ENCODE data around the gene PKD2L2.
A peak's percentile ranks its signal among the peaks of the same experiment; 100 is the strongest.
"Not testable (repeated sequence)": the region's sequence is repeated elsewhere in the genome, so short reads cannot be mapped to it uniquely, and the experiment has no call there.

Gene PKD2L2

DNA sequence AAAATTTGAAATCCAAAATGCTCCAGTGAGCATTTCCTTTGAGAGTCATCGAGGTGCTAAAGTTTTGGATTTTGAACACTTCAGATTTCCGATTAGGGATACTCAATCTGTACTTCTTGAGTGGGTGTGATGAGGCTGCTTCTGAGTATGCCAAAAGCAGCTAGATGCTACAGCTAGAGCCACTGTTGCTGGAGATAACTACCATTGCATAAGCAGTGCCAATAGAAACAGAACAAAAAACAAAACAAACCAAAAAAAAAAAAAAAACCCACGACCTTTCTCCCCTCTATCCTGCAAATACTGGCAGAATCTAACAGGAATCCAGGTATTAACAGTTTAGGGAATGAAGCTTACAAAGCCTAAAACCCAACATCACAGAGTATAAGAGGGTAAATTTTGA lies 43.5 kb downstream of the PKD2L2 start:
- Histone ChIP-seq H3K27ac (ENCODE audit: low read depth, low read length) (no peak overlapping the region), H3K27me3 (ENCODE audit: insufficient read depth, low read length) (no peaks in the 10 kb centered on the region)

DNA sequence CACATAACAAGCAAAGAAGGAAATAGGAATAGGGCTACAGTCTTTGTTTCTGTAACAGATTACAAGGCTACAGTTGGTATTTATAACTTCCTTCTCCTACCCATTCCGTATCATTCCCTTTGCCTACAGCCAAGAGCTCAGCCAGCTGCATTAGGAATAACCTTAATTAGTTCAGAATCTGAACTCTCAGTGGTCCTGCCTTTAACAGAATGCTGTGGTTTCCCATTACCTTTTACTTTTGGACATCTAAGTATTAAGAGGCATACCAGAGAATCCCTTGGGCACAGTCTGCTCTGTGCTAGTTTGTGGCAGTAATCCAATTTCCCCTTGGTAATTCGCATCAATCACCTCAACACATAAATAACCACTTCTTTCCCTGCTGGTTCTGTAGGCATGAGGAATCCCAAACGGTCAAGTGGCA lies 44.2 kb downstream of the PKD2L2 start:
- no peaks in the 10 kb centered on the region for H3K79me2 ChIP-seq (ENCODE audit: control insufficient read depth, insufficient read depth, low read length, unreplicated experiment)
- H2AFZ ChIP-seq (ENCODE audit: low read length, unreplicated experiment), result no peak overlapping the region
- H3K4me3 ChIP-seq (ENCODE audit: low read depth, low read length), result no peak overlapping the region
- H3K4me1 ChIP-seq (ENCODE audit: control insufficient read depth, insufficient read depth, low read length, unreplicated experiment), result peaks cover 5% of the 10 kb centered on the region
- no peak overlapping the region for H3K27ac ChIP-seq (ENCODE audit: low read depth, low read length)
- H3K27me3 ChIP-seq (ENCODE audit: insufficient read depth, low read length), result no peaks in the 10 kb centered on the region
- H3K36me3 ChIP-seq (ENCODE audit: insufficient read depth, low read length), result no peaks in the 10 kb centered on the region

More for the DNA sequence above, 43.5 kb downstream of the PKD2L2 start:
- no peak overlapping the region for H3K4me3 ChIP-seq (ENCODE audit: low read depth, low read length)
- H3K79me2 ChIP-seq (ENCODE audit: control insufficient read depth, insufficient read depth, low read length, unreplicated experiment), result no peaks in the 10 kb centered on the region
- H2AFZ ChIP-seq (ENCODE audit: low read length, unreplicated experiment), result no peak overlapping the region
- H3K36me3 ChIP-seq (ENCODE audit: insufficient read depth, low read length), result no peaks in the 10 kb centered on the region
- H3K4me1 ChIP-seq (ENCODE audit: control insufficient read depth, insufficient read depth, low read length, unreplicated experiment), result peaks cover 5% of the 10 kb centered on the region

DNA sequence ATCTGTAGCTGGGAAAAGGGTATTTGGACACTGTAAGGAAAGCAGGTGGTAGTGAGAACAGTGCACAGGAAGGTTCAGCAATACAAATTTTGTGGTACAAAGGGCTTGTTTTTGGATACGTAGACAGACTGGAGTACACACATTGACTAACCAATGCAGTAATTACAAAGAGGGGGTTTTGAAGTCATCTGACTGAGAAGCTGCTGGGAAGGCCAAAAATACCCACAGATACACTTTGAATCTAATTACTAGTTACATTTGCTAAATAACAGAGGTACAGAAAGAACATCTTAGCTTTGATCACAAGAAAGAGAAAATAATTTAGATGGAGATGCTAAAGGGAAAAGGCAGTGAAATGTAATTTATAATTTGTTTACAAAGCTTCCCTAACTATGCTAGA lies 45.9 kb downstream of the PKD2L2 start:
- Histone ChIP-seq H3K79me2 (ENCODE audit: control insufficient read depth, insufficient read depth, low read length, unreplicated experiment) (no peaks in the 10 kb centered on the region), H3K4me1 (ENCODE audit: control insufficient read depth, insufficient read depth, low read length, unreplicated experiment) (peaks cover 5% of the 10 kb centered on the region), H3K36me3 (ENCODE audit: insufficient read depth, low read length) (peaks cover 12% of the 10 kb centered on the region), H2AFZ (ENCODE audit: low read length, unreplicated experiment) (no peak overlapping the region), H3K27ac (ENCODE audit: low read depth, low read length) (no peak overlapping the region), H3K27me3 (ENCODE audit: insufficient read depth, low read length) (no peaks in the 10 kb centered on the region), H3K4me3 (ENCODE audit: low read depth, low read length) (no peak overlapping the region)

DNA sequence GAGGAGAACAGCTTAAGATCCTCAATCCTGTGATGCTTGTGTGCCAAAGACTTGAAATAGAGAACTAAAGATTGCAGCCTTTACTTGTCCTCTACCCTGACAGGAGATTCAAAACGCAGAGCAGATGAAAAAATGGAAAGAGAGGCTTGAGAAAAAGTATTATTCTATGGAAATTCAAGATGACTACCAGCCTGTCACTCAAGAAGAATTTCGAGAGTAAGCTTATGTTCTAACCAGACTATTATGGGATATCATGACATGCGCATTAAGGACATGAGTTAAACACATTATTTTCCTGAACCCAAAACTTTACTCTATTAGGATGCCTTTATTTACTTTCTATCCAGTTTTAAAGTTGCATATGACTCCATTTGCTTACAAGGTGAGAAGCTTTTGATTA lies 46.4 kb downstream of the PKD2L2 start:
- Histone ChIP-seq H3K4me3 (ENCODE audit: low read depth, low read length) (no peak overlapping the region), H3K4me1 (ENCODE audit: control insufficient read depth, insufficient read depth, low read length, unreplicated experiment) (peaks cover 5% of the 10 kb centered on the region), H3K27me3 (ENCODE audit: insufficient read depth, low read length) (no peaks in the 10 kb centered on the region), H3K27ac (ENCODE audit: low read depth, low read length) (no peak overlapping the region), H3K36me3 (ENCODE audit: insufficient read depth, low read length) (peaks cover 12% of the 10 kb centered on the region), H3K79me2 (ENCODE audit: control insufficient read depth, insufficient read depth, low read length, unreplicated experiment) (no peaks in the 10 kb centered on the region), H2AFZ (ENCODE audit: low read length, unreplicated experiment) (no peak overlapping the region)

DNA sequence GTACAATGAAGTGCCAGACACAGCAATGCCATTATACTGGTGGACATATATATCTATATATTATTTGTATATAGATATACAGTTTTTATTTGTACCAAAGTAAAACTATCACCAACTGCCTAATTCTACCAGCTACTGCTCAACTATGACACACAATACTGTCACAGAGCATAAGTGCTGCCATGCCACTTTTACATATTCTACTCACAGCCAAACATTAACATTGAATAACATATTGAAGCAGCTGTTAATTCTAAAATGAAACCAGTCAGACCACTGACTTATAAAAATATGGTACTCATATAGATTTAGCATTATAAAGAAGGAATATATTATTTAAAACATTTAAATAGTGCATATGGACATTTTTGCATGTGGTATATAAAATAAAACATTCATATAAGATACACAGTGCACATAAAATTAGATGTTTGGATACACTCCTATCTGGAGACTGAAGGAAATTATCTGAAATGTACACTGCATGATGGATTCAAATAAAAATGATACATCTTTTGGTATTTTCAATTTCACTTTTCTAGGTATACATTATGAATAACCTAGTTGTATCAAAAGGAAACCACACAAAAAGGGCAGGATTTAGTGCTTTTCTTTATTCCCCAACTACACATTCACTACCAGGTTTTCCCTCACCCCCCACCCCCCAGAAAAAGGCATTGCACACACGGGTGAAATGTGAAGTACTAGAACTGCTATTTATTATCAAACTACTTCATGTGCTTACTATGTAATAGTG lies 48.9 kb downstream of the PKD2L2 start:
- no peak overlapping the region for H2AFZ ChIP-seq (ENCODE audit: low read length, unreplicated experiment)
- no peak overlapping the region for H3K27ac ChIP-seq (ENCODE audit: low read depth, low read length)
- H3K4me3 ChIP-seq (ENCODE audit: low read depth, low read length), result no peak overlapping the region
- H3K27me3 ChIP-seq (ENCODE audit: insufficient read depth, low read length), result no peaks in the 10 kb centered on the region
- H3K36me3 ChIP-seq (ENCODE audit: insufficient read depth, low read length), result peaks cover 25% of the 10 kb centered on the region
- H3K4me1 ChIP-seq (ENCODE audit: control insufficient read depth, insufficient read depth, low read length, unreplicated experiment), result peaks cover 4% of the 10 kb centered on the region
- no peaks in the 10 kb centered on the region for H3K79me2 ChIP-seq (ENCODE audit: control insufficient read depth, insufficient read depth, low read length, unreplicated experiment)

DNA sequence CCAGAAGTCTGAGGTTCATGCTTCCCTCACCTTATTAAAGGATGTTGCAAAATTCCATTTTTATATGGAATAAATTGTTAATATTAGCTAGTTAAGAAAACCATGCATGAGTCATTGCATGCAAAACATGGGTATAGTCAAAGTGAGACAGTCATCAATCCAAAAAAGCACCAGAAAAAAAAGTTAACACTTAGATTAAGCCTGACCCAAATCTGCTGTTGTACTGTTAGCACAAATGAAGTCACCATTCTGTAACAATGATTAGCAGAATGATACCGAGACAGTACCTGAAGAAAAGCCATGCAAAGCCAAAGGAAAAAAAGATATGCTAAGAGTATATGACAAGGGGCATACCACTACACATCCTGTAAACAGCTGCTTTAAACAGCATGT lies 49.5 kb downstream of the PKD2L2 start:
- H3K27me3 ChIP-seq (ENCODE audit: insufficient read depth, low read length), result no peaks in the 10 kb centered on the region
- peaks cover 25% of the 10 kb centered on the region for H3K36me3 ChIP-seq (ENCODE audit: insufficient read depth, low read length)
- H3K27ac ChIP-seq (ENCODE audit: low read depth, low read length), result no peak overlapping the region
- H3K4me3 ChIP-seq (ENCODE audit: low read depth, low read length), result no peak overlapping the region
- H3K4me1 ChIP-seq (ENCODE audit: control insufficient read depth, insufficient read depth, low read length, unreplicated experiment), result no peaks in the 10 kb centered on the region
- no peaks in the 10 kb centered on the region for H3K79me2 ChIP-seq (ENCODE audit: control insufficient read depth, insufficient read depth, low read length, unreplicated experiment)
- no peak overlapping the region for H2AFZ ChIP-seq (ENCODE audit: low read length, unreplicated experiment)

DNA sequence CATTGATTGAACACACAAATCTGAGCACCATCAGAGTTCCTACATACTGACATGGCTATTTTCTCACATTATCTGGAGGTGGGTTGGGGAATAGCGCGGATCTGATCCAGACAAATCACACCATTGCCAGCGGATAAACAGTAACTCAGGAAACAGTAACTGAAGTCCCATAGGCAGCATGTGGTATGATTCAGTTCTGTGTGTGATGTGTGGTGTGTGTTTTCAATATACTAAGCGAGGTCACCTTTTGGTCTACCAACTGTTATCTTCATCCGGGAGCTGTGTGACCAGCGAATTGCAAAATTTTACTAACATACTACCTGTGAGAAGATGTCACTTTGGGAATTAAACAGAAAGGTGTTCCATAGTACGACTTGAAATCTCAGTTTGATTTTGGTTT lies 50.1 kb downstream of the PKD2L2 start:
- no peak overlapping the region for H3K27ac ChIP-seq (ENCODE audit: low read depth, low read length)
- no peak overlapping the region for H3K4me3 ChIP-seq (ENCODE audit: low read depth, low read length)
- H3K36me3 ChIP-seq (ENCODE audit: insufficient read depth, low read length), result peaks cover 30% of the 10 kb centered on the region
- no peaks in the 10 kb centered on the region for H3K79me2 ChIP-seq (ENCODE audit: control insufficient read depth, insufficient read depth, low read length, unreplicated experiment)
- H3K4me1 ChIP-seq (ENCODE audit: control insufficient read depth, insufficient read depth, low read length, unreplicated experiment), result no peaks in the 10 kb centered on the region
- no peak overlapping the region for H2AFZ ChIP-seq (ENCODE audit: low read length, unreplicated experiment)
- no peaks in the 10 kb centered on the region for H3K27me3 ChIP-seq (ENCODE audit: insufficient read depth, low read length)

DNA sequence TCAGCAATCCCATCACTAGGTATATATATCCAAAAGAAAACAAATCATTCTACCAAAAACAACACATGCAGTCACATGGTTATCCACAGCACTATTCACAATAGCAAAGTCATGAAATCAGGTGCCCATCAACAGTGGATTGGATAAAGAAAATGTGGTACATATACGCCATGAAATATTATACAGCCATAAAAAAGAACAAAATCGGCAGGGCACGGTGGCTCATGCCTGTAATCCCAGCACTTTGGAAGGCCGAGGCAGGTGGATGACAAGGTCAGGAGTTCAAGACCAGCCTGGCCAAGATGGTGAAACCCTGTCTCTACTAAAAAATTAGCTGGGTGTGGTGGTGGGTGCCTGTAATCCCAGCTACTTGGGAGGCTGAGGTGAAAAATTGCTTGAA lies 55.0 kb downstream of the PKD2L2 start:
- H3K4me3 ChIP-seq (ENCODE audit: low read depth, low read length); H3K79me2 ChIP-seq (ENCODE audit: control insufficient read depth, insufficient read depth, low read length, unreplicated experiment); H3K4me1 ChIP-seq (ENCODE audit: control insufficient read depth, insufficient read depth, low read length, unreplicated experiment); H3K27me3 ChIP-seq (ENCODE audit: insufficient read depth, low read length); H3K27ac ChIP-seq (ENCODE audit: low read depth, low read length); H2AFZ ChIP-seq (ENCODE audit: low read length, unreplicated experiment): not testable (repeated sequence)
- peaks cover 56% of the 10 kb centered on the region for H3K36me3 ChIP-seq (ENCODE audit: insufficient read depth, low read length)

DNA sequence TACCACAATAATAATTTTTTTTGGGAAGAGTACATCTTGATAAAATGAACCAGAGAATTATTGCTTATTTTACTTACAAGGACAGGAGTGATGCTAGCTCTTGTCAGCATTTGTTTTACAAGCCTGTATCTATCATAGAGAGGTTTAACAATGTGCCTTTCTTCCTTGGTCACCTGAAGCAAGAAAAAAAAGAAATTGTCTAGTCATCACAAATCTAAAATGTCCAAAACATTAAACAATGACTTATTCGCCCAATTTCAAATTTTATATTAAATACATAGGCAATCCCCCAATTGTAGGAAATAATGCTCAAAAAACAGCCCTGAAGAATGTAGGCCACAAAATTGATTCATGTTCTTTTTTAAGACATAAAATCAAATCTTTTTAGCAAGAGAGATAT lies 56.6 kb downstream of the PKD2L2 start:
- Histone ChIP-seq H3K27ac (ENCODE audit: low read depth, low read length) (no peak overlapping the region), H3K36me3 (ENCODE audit: insufficient read depth, low read length) (peaks cover 49% of the 10 kb centered on the region), H2AFZ (ENCODE audit: low read length, unreplicated experiment) (no peak overlapping the region), H3K27me3 (ENCODE audit: insufficient read depth, low read length) (no peaks in the 10 kb centered on the region), H3K4me1 (ENCODE audit: control insufficient read depth, insufficient read depth, low read length, unreplicated experiment) (no peaks in the 10 kb centered on the region), H3K79me2 (ENCODE audit: control insufficient read depth, insufficient read depth, low read length, unreplicated experiment) (no peaks in the 10 kb centered on the region), H3K4me3 (ENCODE audit: low read depth, low read length) (no peak overlapping the region)

DNA sequence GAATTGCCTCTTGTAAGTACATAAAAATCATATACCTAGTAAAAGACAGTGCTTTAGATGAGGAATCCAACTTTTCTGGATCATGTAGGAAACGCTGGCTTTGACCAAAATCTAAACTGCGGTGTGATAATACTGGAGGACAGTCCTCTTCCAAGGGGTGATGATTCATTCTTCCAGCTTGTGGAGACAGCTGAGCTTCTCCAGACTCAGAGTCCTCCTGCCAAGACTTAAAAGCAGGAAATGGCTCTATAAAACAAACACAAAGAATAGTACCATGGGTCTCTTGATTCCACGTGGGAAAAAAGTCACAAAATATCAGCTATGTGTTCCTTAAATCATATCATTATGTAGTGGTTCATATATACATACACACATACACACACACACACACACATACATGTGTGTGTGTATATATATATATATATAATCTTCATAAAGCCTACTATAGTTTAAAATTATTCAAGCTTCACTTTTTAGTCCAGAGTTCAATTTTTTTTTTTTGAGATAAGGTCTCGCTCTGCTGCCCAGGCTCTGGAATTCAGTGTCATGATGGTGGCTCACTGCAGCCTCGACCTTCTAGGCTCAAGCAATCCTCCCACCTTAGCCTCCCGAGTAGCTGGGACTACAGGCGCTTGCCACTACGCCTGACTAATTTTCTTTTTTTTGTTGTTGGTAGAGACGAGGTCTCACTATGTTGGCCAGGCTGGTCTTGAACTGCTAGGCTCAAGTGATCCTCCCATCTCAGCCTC lies 65.0 kb downstream of the PKD2L2 start:
- peaks cover 15% of the 10 kb centered on the region for H3K4me1 ChIP-seq (ENCODE audit: control insufficient read depth, insufficient read depth, low read length, unreplicated experiment)
- no peaks in the 10 kb centered on the region for H3K27me3 ChIP-seq (ENCODE audit: insufficient read depth, low read length)
- peaks cover 18% of the 10 kb centered on the region for H3K36me3 ChIP-seq (ENCODE audit: insufficient read depth, low read length)
- H3K79me2 ChIP-seq (ENCODE audit: control insufficient read depth, insufficient read depth, low read length, unreplicated experiment), result no peaks in the 10 kb centered on the region
- peak overlapping the region; percentile 50 for H3K27ac ChIP-seq (ENCODE audit: low read depth, low read length)
- no peak overlapping the region for H2AFZ ChIP-seq (ENCODE audit: low read length, unreplicated experiment)
- peak overlapping the region; percentile 58 for H3K4me3 ChIP-seq (ENCODE audit: low read depth, low read length)

DNA sequence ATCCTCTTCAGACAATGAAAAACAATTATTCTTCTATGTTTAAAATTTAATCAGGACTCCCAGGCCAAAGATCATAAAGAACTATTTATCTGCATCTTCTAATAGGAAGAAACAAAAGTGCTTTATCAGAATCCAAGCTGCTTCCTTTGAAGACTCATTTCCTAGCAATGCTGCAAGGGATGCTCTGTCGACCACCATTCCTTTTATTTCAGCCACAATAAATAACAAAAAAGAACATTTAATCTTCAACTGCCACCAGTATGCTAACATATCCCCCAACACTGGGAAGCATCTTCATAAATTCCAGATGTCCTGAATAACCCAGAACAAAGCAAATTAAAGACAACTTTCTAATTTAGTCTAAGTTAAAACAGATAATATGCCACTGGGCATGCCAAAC lies 68.7 kb downstream of the PKD2L2 start:
- Histone ChIP-seq H3K27ac (ENCODE audit: low read depth, low read length) (no peak overlapping the region), H3K36me3 (ENCODE audit: insufficient read depth, low read length) (peaks cover 13% of the 10 kb centered on the region), H3K79me2 (ENCODE audit: control insufficient read depth, insufficient read depth, low read length, unreplicated experiment) (no peaks in the 10 kb centered on the region), H3K4me1 (ENCODE audit: control insufficient read depth, insufficient read depth, low read length, unreplicated experiment) (peaks cover 15% of the 10 kb centered on the region), H3K27me3 (ENCODE audit: insufficient read depth, low read length) (no peaks in the 10 kb centered on the region), H2AFZ (ENCODE audit: low read length, unreplicated experiment) (no peak overlapping the region), H3K4me3 (ENCODE audit: low read depth, low read length) (no peak overlapping the region)
